WTC11 (cell line): ENCODE results near the gene CEP63. TPM values are rescaled to one million over a fixed set of nuclear protein-coding genes. Genes with fewer than 3 reads are reported as not detected.

Source experiments
- ATAC-seq: fragments of 200-7000 bp; cut with Tn5 transposase; 2 replicates; pipeline ENCODE4 v1.10.0; 2021; ENCODE audit warnings: mild to moderate bottlenecking, moderate library complexity
- CTCF ChIA-PET: fragments of 300-600 bp; sonication (Branson Sonifier 250); formaldehyde crosslinking; loops from one replicate; lab custom pipeline; 2021; ENCODE audit warnings: antibody characterized with exemption; lab: Charles Lee
- POLR2A ChIA-PET: fragments of 350-600 bp; sonication (Branson Sonifier 250); formaldehyde crosslinking; loops from one replicate; lab custom pipeline; 2021; ENCODE audit warnings: antibody characterized with exemption; lab: Charles Lee
- DNase-seq: peaks from one replicate; pipeline ENCODE4 v3.0.0; 2021; ENCODE audit warnings: low spot score
- H3K27ac Mint-ChIP-seq: 2 replicates; pipeline ENCODE4 v1.8.0; 2021; ENCODE audit warnings: mixed read lengths
- H3K27me3 Mint-ChIP-seq: 2 replicates; pipeline ENCODE4 v1.8.0; 2021; ENCODE audit warnings: low read depth, mild to moderate bottlenecking, moderate library complexity, mixed read lengths
- H3K36me3 Mint-ChIP-seq: 2 replicates; pipeline ENCODE4 v1.8.0; 2021; ENCODE audit warnings: mixed read lengths
- H3K4me1 Mint-ChIP-seq: 2 replicates; pipeline ENCODE4 v1.8.0; 2022; ENCODE audit warnings: mixed read lengths
- H3K4me3 Mint-ChIP-seq: 2 replicates; pipeline ENCODE4 v1.8.0; 2021; ENCODE audit warnings: mild to moderate bottlenecking, moderate library complexity, mixed read lengths
- H3K9me3 Mint-ChIP-seq: 2 replicates; pipeline ENCODE4 v1.8.0; 2021; ENCODE audit warnings: mixed read lengths
- CREB1 ChIP-seq: sonication (generic); formaldehyde crosslinking; IDR thresholded peaks from 2 replicates; pipeline ENCODE4 v1.8.0; 2023; ENCODE audit warnings: mild to moderate bottlenecking, missing genetic modification reagents
- CREM ChIP-seq: sonication (generic); formaldehyde crosslinking; IDR thresholded peaks from 2 replicates; pipeline ENCODE4 v1.8.1; 2022; ENCODE audit warnings: mild to moderate bottlenecking, missing genetic modification reagents, moderate library complexity
- FOXJ3 ChIP-seq: sonication (generic); formaldehyde crosslinking; IDR thresholded peaks from 2 replicates; pipeline ENCODE4 v1.9.0; 2021; ENCODE audit warnings: missing genetic modification reagents, mild to moderate bottlenecking, borderline replicate concordance
- FOXP1 ChIP-seq: sonication (generic); formaldehyde crosslinking; IDR thresholded peaks from 2 replicates; pipeline ENCODE4 v1.8.0; 2022; ENCODE audit warnings: missing genetic modification reagents, mild to moderate bottlenecking, moderate library complexity, borderline replicate concordance
- GTF2I ChIP-seq: fragments of 250-450 bp; sonication (Bioruptor Pico); conservative IDR thresholded peaks from 2 replicates; pipeline ENCODE4 v1.4.0; 2021; ENCODE audit warnings: mild to moderate bottlenecking
- KAT7 ChIP-seq: sonication (generic); formaldehyde crosslinking; IDR thresholded peaks from 2 replicates; pipeline ENCODE4 v1.8.1; 2023; ENCODE audit warnings: missing genetic modification reagents, mild to moderate bottlenecking, borderline replicate concordance
- PRRX2 ChIP-seq: fragments of 250-450 bp; sonication (Bioruptor Pico); IDR thresholded peaks from 2 replicates; pipeline ENCODE4 v1.8.0; 2021; ENCODE audit warnings: mild to moderate bottlenecking
- RORB ChIP-seq: fragments of 250-450 bp; sonication (Bioruptor Pico); IDR thresholded peaks from 2 replicates; pipeline ENCODE4 v1.9.0; 2021; ENCODE audit warnings: mild to moderate bottlenecking
- SMAD4 ChIP-seq: sonication (generic); formaldehyde crosslinking; IDR thresholded peaks from 2 replicates; pipeline ENCODE4 v1.8.0; 2022; ENCODE audit warnings: mild to moderate bottlenecking, missing genetic modification reagents
- TEAD4 ChIP-seq: sonication (generic); formaldehyde crosslinking; IDR thresholded peaks from 2 replicates; pipeline ENCODE4 v1.8.0; 2022; ENCODE audit warnings: mild to moderate bottlenecking, missing genetic modification reagents
- ZBTB21 ChIP-seq: sonication (generic); formaldehyde crosslinking; IDR thresholded peaks from 2 replicates; pipeline ENCODE4 v1.8.1; 2023; ENCODE audit warnings: mild to moderate bottlenecking, missing genetic modification reagents, borderline replicate concordance
- ZNF416 ChIP-seq: fragments of 250-450 bp; sonication (Bioruptor Pico); IDR thresholded peaks from 2 replicates; pipeline ENCODE4 v1.9.0; 2021; ENCODE audit warnings: mild to moderate bottlenecking, inconsistent platforms
- total RNA-seq: library from RNA; stranded (reverse); gene quantifications from 3 replicates; pipeline ENCODE4 v1.2.3, GENCODE V29; 2021
- TF ChIP-seq, protein P1 (sequence below): sonication (generic); formaldehyde crosslinking; IDR thresholded peaks from 2 replicates; pipeline ENCODE4 v1.8.1; 2023; ENCODE audit warnings: mild to moderate bottlenecking, missing genetic modification reagents, borderline replicate concordance
- TF ChIP-seq, protein P2 (sequence below): sonication (generic); formaldehyde crosslinking; IDR thresholded peaks from 2 replicates; pipeline ENCODE4 v1.8.1; 2023; ENCODE audit warnings: mild to moderate bottlenecking, missing genetic modification reagents
- TF ChIP-seq, protein P3 (sequence below): fragments of 250-450 bp; sonication (Bioruptor Pico); IDR thresholded peaks from 2 replicates; pipeline ENCODE4 v1.9.0; 2021; ENCODE audit warnings: mild to moderate bottlenecking
- TF ChIP-seq, protein P4 (sequence below): fragments of 250-450 bp; sonication (Bioruptor Pico); IDR thresholded peaks from 2 replicates; pipeline ENCODE4 v2.1.2; 2022; ENCODE audit warnings: mild to moderate bottlenecking, moderate library complexity

Gene CEP63
- total RNA-seq, 1 experiment from 2014 or later, result 28.0 TPM

DNA sequence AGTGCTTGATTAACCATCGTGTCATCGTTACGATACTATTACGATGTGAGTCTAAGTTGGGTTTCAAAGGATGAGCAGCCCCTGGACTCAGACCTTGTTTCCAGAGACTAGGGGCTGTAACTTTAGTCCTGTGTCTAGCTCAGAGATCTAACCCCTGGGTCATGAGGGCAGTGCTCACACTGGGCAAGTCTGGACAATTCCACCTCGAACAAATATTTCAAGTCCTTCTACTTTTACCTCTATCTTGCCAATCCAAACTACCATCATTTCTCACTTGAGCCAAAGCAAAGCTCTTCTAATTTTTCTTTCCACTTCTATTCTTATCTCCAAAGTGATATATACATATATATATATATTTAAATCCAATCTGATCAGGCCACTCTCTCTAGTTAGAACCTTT, 10.9 kb upstream of the CEP63 start:
- Mint-ChIP-seq H3K27ac (no peak overlapping the region), H3K4me3 (no peak overlapping the region), H3K9me3 (no peaks in the 10 kb centered on the region), H3K27me3 (no peaks in the 10 kb centered on the region), H3K36me3 (peaks cover 23% of the 10 kb centered on the region), H3K4me1 (0 out of 2 replicates have a peak, but pooled peaks cover 3% of the 10 kb centered on the region)
- DNase-seq (no peak), ATAC-seq (no peak)
- TF ChIP-seq, protein P1, sequence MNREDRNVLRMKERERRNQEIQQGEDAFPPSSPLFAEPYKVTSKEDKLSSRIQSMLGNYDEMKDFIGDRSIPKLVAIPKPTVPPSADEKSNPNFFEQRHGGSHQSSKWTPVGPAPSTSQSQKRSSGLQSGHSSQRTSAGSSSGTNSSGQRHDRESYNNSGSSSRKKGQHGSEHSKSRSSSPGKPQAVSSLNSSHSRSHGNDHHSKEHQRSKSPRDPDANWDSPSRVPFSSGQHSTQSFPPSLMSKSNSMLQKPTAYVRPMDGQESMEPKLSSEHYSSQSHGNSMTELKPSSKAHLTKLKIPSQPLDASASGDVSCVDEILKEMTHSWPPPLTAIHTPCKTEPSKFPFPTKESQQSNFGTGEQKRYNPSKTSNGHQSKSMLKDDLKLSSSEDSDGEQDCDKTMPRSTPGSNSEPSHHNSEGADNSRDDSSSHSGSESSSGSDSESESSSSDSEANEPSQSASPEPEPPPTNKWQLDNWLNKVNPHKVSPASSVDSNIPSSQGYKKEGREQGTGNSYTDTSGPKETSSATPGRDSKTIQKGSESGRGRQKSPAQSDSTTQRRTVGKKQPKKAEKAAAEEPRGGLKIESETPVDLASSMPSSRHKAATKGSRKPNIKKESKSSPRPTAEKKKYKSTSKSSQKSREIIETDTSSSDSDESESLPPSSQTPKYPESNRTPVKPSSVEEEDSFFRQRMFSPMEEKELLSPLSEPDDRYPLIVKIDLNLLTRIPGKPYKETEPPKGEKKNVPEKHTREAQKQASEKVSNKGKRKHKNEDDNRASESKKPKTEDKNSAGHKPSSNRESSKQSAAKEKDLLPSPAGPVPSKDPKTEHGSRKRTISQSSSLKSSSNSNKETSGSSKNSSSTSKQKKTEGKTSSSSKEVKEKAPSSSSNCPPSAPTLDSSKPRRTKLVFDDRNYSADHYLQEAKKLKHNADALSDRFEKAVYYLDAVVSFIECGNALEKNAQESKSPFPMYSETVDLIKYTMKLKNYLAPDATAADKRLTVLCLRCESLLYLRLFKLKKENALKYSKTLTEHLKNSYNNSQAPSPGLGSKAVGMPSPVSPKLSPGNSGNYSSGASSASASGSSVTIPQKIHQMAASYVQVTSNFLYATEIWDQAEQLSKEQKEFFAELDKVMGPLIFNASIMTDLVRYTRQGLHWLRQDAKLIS (CRISPR knock-in tag), result no peak
- TF ChIP-seq ZNF416 (CRISPR knock-in tag), result no peak
- no peak for TF ChIP-seq ZBTB21
- TF ChIP-seq, protein P2, sequence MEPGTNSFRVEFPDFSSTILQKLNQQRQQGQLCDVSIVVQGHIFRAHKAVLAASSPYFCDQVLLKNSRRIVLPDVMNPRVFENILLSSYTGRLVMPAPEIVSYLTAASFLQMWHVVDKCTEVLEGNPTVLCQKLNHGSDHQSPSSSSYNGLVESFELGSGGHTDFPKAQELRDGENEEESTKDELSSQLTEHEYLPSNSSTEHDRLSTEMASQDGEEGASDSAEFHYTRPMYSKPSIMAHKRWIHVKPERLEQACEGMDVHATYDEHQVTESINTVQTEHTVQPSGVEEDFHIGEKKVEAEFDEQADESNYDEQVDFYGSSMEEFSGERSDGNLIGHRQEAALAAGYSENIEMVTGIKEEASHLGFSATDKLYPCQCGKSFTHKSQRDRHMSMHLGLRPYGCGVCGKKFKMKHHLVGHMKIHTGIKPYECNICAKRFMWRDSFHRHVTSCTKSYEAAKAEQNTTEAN, result no peak
- TF ChIP-seq KAT7 (CRISPR knock-in tag), result no peak
- no peak for TF ChIP-seq TEAD4 (CRISPR knock-in tag)
- no peak for TF ChIP-seq FOXP1 (CRISPR knock-in tag)
- no peak for TF ChIP-seq RORB (CRISPR knock-in tag)
- TF ChIP-seq, protein P3, sequence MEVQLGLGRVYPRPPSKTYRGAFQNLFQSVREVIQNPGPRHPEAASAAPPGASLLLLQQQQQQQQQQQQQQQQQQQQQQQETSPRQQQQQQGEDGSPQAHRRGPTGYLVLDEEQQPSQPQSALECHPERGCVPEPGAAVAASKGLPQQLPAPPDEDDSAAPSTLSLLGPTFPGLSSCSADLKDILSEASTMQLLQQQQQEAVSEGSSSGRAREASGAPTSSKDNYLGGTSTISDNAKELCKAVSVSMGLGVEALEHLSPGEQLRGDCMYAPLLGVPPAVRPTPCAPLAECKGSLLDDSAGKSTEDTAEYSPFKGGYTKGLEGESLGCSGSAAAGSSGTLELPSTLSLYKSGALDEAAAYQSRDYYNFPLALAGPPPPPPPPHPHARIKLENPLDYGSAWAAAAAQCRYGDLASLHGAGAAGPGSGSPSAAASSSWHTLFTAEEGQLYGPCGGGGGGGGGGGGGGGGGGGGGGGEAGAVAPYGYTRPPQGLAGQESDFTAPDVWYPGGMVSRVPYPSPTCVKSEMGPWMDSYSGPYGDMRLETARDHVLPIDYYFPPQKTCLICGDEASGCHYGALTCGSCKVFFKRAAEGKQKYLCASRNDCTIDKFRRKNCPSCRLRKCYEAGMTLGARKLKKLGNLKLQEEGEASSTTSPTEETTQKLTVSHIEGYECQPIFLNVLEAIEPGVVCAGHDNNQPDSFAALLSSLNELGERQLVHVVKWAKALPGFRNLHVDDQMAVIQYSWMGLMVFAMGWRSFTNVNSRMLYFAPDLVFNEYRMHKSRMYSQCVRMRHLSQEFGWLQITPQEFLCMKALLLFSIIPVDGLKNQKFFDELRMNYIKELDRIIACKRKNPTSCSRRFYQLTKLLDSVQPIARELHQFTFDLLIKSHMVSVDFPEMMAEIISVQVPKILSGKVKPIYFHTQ, result no peak
- TF ChIP-seq CREM (CRISPR knock-in tag), result no peak
- ChIA-PET POLR2A (no interaction called here), CTCF (interaction anchor here (0.7 to 4.2 kb wide), 8 partner anchors 11 to 165 kb away, joined by 3 to 86 read pairs (median 16); partner anchors contain the start of gene AMOTL2)

GRCh38 chr3:134476306-134476705, 9.6 kb upstream of the CEP63 start:
- DNase-seq, result no peak
- Mint-ChIP-seq H3K27ac (no peak overlapping the region), H3K4me3 (no peak overlapping the region), H3K9me3 (no peaks in the 10 kb centered on the region), H3K4me1 (0 out of 2 replicates have a peak, but pooled peaks cover 3% of the 10 kb centered on the region), H3K27me3 (no peaks in the 10 kb centered on the region), H3K36me3 (peaks cover 30% of the 10 kb centered on the region)
- CTCF ChIA-PET, result interaction anchor here (1.0 to 4.2 kb wide), 3 partner anchors 163 to 167 kb away, joined by 3 to 86 read pairs (median 5); no protein-coding TSS in a partner anchor
- ATAC-seq, result no peak
- POLR2A ChIA-PET, result no interaction called here
- TF ChIP-seq FOXJ3 (CRISPR knock-in tag) (no peak), GTF2I (CRISPR knock-in tag) (no peak), SMAD4 (no peak), PRRX2 (CRISPR knock-in tag) (no peak), CREB1 (CRISPR knock-in tag) (no peak)
- TF ChIP-seq, protein P4, sequence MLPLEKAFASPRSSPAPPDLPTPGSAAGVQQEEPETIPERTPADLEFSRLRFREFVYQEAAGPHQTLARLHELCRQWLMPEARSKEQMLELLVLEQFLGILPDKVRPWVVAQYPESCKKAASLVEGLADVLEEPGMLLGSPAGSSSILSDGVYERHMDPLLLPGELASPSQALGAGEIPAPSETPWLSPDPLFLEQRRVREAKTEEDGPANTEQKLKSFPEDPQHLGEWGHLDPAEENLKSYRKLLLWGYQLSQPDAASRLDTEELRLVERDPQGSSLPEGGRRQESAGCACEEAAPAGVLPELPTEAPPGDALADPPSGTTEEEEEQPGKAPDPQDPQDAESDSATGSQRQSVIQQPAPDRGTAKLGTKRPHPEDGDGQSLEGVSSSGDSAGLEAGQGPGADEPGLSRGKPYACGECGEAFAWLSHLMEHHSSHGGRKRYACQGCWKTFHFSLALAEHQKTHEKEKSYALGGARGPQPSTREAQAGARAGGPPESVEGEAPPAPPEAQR (CRISPR knock-in tag), result no peak
- TF ChIP-seq, protein P1 (CRISPR knock-in tag), result no peak
- TF ChIP-seq, protein P3, result no peak
